ENCODE measurements around the gene ZBTB17. TPM values are rescaled to one million over a fixed set of nuclear protein-coding genes. Genes with fewer than 3 reads are reported as not detected.

ZBTB17 gene
- total RNA-seq, 1 experiment from 2014 or later: 17.4 TPM

GRCh38 chr1:16018749-16019643, 43.1 kb upstream of the ZBTB17 start:
- Histone ChIP-seq H3K9me3 (ENCODE audit: insufficient read depth, low read depth) (no peaks in the 10 kb centered on the region), H2AFZ (no peak overlapping the region), H3K4me1 (replicated peaks; ENCODE audit: insufficient read depth) (no peaks in the 10 kb centered on the region), H3K36me3 (ENCODE audit: low read depth) (no peaks in the 10 kb centered on the region), H3K27ac (no peak overlapping the region), H3K9me2 (ENCODE audit: insufficient read depth) (no peaks in the 10 kb centered on the region), H3K4me3 (no peak overlapping the region), H3K4me2 (no peak overlapping the region), H3K79me2 (ENCODE audit: low read depth) (no peaks in the 10 kb centered on the region), H3F3A (ENCODE audit: insufficient read depth, low read depth) (peaks cover 3% of the 10 kb centered on the region; the same call in 1 of the 2 replicates), H3K27me3 (ENCODE audit: insufficient read depth, low read depth) (no peaks in the 10 kb centered on the region), H4K20me1 (ENCODE audit: insufficient read depth) (no peaks in the 10 kb centered on the region)
- intact Hi-C loops (cut with micrococcal nuclease; ENCODE audit: unreplicated experiment): no loop called here
- BruUV-seq (replicated peaks): no TSS peak
- no peak for TF ChIP-seq EZH2 (IDR thresholded peaks at IDR 0.05; ENCODE audit: low read depth)
- no peak for TF ChIP-seq CTCF (conservative IDR thresholded peaks at IDR 0.05)
- DNase-seq: no peak
- CTCF ChIA-PET: interaction anchor here (0.5 to 0.6 kb wide), 3 partner anchors 22 to 170 kb away, joined by 3 to 12 read pairs (median 4); no protein-coding TSS in a partner anchor
- POLR2A ChIA-PET (ENCODE audit: unreplicated experiment): no interaction called here

- H2AFZ ChIP-seq: no peak overlapping the region
- H3K4me1 ChIP-seq (replicated peaks; ENCODE audit: insufficient read depth): no peaks in the 10 kb centered on the region
- intact Hi-C loops (cut with micrococcal nuclease; ENCODE audit: unreplicated experiment): no loop called here
- no peaks in the 10 kb centered on the region for H3K36me3 ChIP-seq (ENCODE audit: low read depth)
- no peaks in the 10 kb centered on the region for H3K27me3 ChIP-seq (ENCODE audit: insufficient read depth, low read depth)
- DNase-seq: no peak
- H3K4me2 ChIP-seq: no peak overlapping the region
- no peaks in the 10 kb centered on the region for H3K79me2 ChIP-seq (ENCODE audit: low read depth)
- H3K27ac ChIP-seq: no peak overlapping the region
- H3K9me3 ChIP-seq (ENCODE audit: insufficient read depth, low read depth): no peaks in the 10 kb centered on the region
- POLR2A ChIA-PET (ENCODE audit: unreplicated experiment): no interaction called here
- CTCF ChIA-PET: interaction anchor here (0.6 kb wide), 2 partner anchors 21 to 171 kb away, joined by 3 to 12 read pairs; no protein-coding TSS in a partner anchor
- no peaks in the 10 kb centered on the region for H4K20me1 ChIP-seq (ENCODE audit: insufficient read depth)
- H3K9me2 ChIP-seq (ENCODE audit: insufficient read depth): no peaks in the 10 kb centered on the region
- H3K4me3 ChIP-seq: no peak overlapping the region
- no TSS peak for BruUV-seq (replicated peaks)
- TF ChIP-seq EZH2 (IDR thresholded peaks at IDR 0.05; ENCODE audit: low read depth) (no peak), CTCF (conservative IDR thresholded peaks at IDR 0.05) (no peak)
- peaks cover 10% of the 10 kb centered on the region; the same call in 1 of the 2 replicates for H3F3A ChIP-seq (ENCODE audit: insufficient read depth, low read depth)
These were observed 42.4 kb upstream of the ZBTB17 start for GRCh38 chr1:16018308-16018707.

GRCh38 chr1:16017461-16018303, 41.8 kb upstream of the ZBTB17 start, which contains the start of gene HSPB7:
Gene HSPB7, minus strand, starts transcription at chr1:16018043. Its CDS starts 80 bp downstream, at chr1:16017963.
- no peaks in the 10 kb centered on the region for H3K27me3 ChIP-seq (ENCODE audit: insufficient read depth, low read depth)
- H3K4me3 ChIP-seq: no peak within 1 kb of the TSS
- DNase-seq: no peak
- H2AFZ ChIP-seq: no peak within 1 kb of the TSS
- no peaks in the 10 kb centered on the region for H3K9me2 ChIP-seq (ENCODE audit: insufficient read depth)
- H3K36me3 ChIP-seq (ENCODE audit: low read depth): no peaks in the 10 kb centered on the region
- CTCF ChIA-PET: no interaction called here
- H3K79me2 ChIP-seq (ENCODE audit: low read depth): no peaks in the 10 kb centered on the region
- no peak within 1 kb of the TSS for H3K4me2 ChIP-seq
- H4K20me1 ChIP-seq (ENCODE audit: insufficient read depth): no peaks in the 10 kb centered on the region
- H3K9me3 ChIP-seq (ENCODE audit: insufficient read depth, low read depth): no peaks in the 10 kb centered on the region
- H3F3A ChIP-seq (ENCODE audit: insufficient read depth, low read depth): peaks cover 10% of the 10 kb centered on the region; the same call in 1 of the 2 replicates
- no TSS peak for BruUV-seq (replicated peaks)
- POLR2A ChIA-PET (ENCODE audit: unreplicated experiment): interaction anchor here (0.7 kb wide), 1 partner anchor 1433 kb away, joined by 10 read pairs; no protein-coding TSS in a partner anchor
- intact Hi-C loops (cut with micrococcal nuclease; ENCODE audit: unreplicated experiment): no loop called here
- H3K27ac ChIP-seq: no peak within 1 kb of the TSS
- no peak for TF ChIP-seq CTCF (conservative IDR thresholded peaks at IDR 0.05)
- no peak for TF ChIP-seq EZH2 (IDR thresholded peaks at IDR 0.05; ENCODE audit: low read depth)
- H3K4me1 ChIP-seq (replicated peaks; ENCODE audit: insufficient read depth): no peaks in the 10 kb centered on the region
